ENCODE measurements around the gene UBL5.
"Not testable (repeated sequence)": the region's sequence is repeated elsewhere in the genome, so short reads cannot be mapped to it uniquely, and the experiment has no call there.

Gene UBL5

GRCh38 chr19:9811139-9811538, 16.6 kb upstream of the UBL5 start:
- no peak for DNase-seq (ENCODE audit: low read depth in 2 of 2)

- DNase-seq (ENCODE audit: low read depth in 2 of 2): no peak
Observed at GRCh38 chr19:9818175-9818733, 9.5 kb upstream of the UBL5 start.

- DNase-seq (ENCODE audit: low read depth in 2 of 2): peak; percentile 98 to 99
Observed at GRCh38 chr19:9818734-9819595, 8.8 kb upstream of the UBL5 start, which contains the start of gene FBXL12. Gene FBXL12, minus strand, starts transcription at chr19:9819079. Its CDS starts 266 bp downstream, at chr19:9818813.

- no peak for DNase-seq (ENCODE audit: low read depth in 2 of 2)
Observed at GRCh38 chr19:9819596-9819909, 8.2 kb upstream of the UBL5 start.

GRCh38 chr19:9820034-9820433, 7.7 kb upstream of the UBL5 start:
- not testable (repeated sequence) for DNase-seq (ENCODE audit: low read depth in 2 of 2)

GRCh38 chr19:9823816-9824215, 3.9 kb upstream of the UBL5 start:
- no peak for DNase-seq (ENCODE audit: low read depth in 2 of 2)

- DNase-seq (ENCODE audit: low read depth in 2 of 2): no peak
Observed at GRCh38 chr19:9828551-9829063, 889 bp downstream of the UBL5 start.

GRCh38 chr19:9834307-9834725, 6.6 kb downstream of the UBL5 start:
- no peak for DNase-seq (ENCODE audit: low read depth in 2 of 2)

- DNase-seq (ENCODE audit: low read depth in 2 of 2): peak; percentile 96 to 97
Observed at GRCh38 chr19:9834726-9835506, 7.2 kb downstream of the UBL5 start, which contains the start of gene PIN1. Gene PIN1, plus strand, starts transcription at chr19:9835318. Its CDS starts 27 bp downstream, at chr19:9835345.

- no peak for DNase-seq (ENCODE audit: low read depth in 2 of 2)
Observed at GRCh38 chr19:9835507-9835949, 7.8 kb downstream of the UBL5 start.

- peak in 1 of 2 experiments; percentile 13 for DNase-seq (ENCODE audit: low read depth in 2 of 2)
Observed at GRCh38 chr19:9836021-9836420, 8.3 kb downstream of the UBL5 start.

- no peak for DNase-seq (ENCODE audit: low read depth in 2 of 2)
Observed at GRCh38 chr19:9838324-9838723, 10.6 kb downstream of the UBL5 start.

GRCh38 chr19:9839415-9839814, 11.7 kb downstream of the UBL5 start:
- DNase-seq (ENCODE audit: low read depth in 2 of 2): no peak

GRCh38 chr19:9842834-9843625, 15.3 kb downstream of the UBL5 start:
- no peak for DNase-seq (ENCODE audit: low read depth in 2 of 2)

GRCh38 chr19:9843626-9844273, 16.0 kb downstream of the UBL5 start:
- not testable (repeated sequence) for DNase-seq (ENCODE audit: low read depth in 2 of 2)

GRCh38 chr19:9847087-9847671, 19.5 kb downstream of the UBL5 start:
- DNase-seq (ENCODE audit: low read depth in 2 of 2): peak; percentile 68 to 70

- no peak for DNase-seq (ENCODE audit: low read depth in 2 of 2)
Observed at GRCh38 chr19:9848060-9848459, 20.3 kb downstream of the UBL5 start.

GRCh38 chr19:9848762-9849161, 21.0 kb downstream of the UBL5 start:
- no peak for DNase-seq (ENCODE audit: low read depth in 2 of 2)

GRCh38 chr19:9849791-9850190, 22.1 kb downstream of the UBL5 start:
- no peak for DNase-seq (ENCODE audit: low read depth in 2 of 2)

- DNase-seq (ENCODE audit: low read depth in 2 of 2): no peak
Observed at GRCh38 chr19:9850235-9850959, 22.7 kb downstream of the UBL5 start.

Data from fibroblast of skin of left quadriceps (primary cell).